HG03175 (cell line): ENCODE data around the gene SHD.
A peak's percentile ranks its signal among the peaks of the same experiment; 100 is the strongest.
"Not testable (repeated sequence)": the region's sequence is repeated elsewhere in the genome, so short reads cannot be mapped to it uniquely, and the experiment has no call there.

Experiments used
- ATAC-seq: cut with Tn5 transposase; IDR thresholded peaks from one replicate; pipeline ENCODE4 v1.9.1; 2021; ENCODE audit warnings: mild to moderate bottlenecking, moderate library complexity; ENCODE audit not compliant: unreplicated experiment

Gene SHD, protein sequence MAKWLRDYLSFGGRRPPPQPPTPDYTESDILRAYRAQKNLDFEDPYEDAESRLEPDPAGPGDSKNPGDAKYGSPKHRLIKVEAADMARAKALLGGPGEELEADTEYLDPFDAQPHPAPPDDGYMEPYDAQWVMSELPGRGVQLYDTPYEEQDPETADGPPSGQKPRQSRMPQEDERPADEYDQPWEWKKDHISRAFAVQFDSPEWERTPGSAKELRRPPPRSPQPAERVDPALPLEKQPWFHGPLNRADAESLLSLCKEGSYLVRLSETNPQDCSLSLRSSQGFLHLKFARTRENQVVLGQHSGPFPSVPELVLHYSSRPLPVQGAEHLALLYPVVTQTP

DNA sequence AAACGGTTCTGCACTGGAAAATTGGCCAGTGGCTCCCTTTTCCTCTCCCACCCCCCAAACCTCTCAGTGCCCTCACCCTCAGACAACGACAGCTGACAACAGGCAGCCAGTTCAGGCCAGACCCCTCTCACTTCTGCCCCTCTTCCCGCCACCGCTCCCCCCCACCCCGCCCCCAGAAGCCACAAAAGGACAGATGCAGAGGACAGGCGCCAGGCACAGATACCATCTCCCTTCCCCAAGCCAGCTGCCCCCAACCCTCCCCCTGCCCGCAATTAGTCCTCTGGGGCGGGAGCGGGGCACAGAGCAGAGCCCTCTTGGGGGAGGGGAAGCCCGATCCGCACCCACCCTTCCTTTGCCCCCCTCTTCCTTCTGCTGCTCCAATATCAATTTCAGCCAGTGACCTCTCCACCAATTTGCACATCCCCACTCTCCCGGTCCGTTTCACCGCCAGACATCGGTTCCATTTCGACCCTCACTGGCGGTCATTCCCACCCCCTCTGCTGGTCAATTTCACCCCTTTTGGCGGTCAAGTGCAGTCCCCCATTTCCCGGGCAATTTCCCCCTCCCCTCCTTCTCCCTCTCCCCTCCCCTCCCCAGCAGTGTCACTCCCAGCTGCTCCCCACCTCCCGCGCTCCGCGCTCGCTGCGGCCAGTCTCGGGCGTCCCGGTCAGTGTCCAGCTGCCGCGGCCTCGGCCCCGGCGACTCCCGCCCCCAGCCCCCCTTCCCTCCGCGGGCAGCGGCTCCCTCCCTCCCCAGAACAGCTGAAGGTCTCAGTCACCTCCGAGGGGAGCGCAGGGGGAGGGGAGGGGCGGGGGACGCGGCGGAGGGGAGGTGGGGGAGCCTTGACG is at the start of gene SHD:
SHD (plus strand) TSS at position 848 of the 848 bp plus-strand sequence. CDS start 798 bp downstream, outside the sequence.
- no peak for ATAC-seq

DNA sequence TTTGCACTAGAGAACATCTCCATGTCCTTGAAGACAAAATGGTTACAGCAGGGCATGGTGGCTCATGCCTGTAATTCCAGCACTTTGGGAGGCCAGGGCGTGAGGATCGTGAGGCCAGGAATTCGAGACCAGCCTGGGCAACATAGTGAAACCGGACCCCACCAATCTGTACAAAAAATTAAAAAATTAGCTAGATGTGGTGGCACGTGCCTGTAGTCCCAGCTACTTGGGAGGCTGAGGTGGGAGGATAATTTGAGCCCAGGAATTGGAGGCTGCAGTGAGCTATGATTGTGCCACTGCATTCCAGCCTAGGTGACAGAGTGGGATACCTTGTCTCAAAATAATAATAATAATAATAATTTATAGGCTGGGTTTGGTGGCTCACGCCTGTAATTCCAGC is 48.8 kb upstream of the SHD start:
- ATAC-seq, result not testable (repeated sequence)

DNA sequence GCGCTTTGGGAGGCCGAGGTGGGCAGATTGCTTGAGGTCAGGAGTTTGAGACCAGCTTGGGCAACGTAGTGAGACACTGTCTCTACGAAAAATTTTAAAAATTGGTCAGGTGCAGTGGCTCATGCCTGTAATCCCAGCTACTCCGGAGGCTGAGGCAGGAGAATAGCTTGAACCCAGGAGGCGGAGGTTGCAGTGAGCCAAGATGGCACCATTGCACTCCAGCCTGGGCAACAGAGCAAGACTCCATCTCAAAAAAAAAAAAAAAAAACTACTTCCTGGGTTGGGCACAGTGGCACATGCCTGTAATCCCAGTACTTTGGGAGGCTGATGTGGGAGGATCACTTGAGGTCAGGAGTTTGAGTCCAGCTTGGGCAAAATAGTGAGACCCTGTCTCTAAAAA is 47.5 kb upstream of the SHD start:
- not testable (repeated sequence) for ATAC-seq

DNA sequence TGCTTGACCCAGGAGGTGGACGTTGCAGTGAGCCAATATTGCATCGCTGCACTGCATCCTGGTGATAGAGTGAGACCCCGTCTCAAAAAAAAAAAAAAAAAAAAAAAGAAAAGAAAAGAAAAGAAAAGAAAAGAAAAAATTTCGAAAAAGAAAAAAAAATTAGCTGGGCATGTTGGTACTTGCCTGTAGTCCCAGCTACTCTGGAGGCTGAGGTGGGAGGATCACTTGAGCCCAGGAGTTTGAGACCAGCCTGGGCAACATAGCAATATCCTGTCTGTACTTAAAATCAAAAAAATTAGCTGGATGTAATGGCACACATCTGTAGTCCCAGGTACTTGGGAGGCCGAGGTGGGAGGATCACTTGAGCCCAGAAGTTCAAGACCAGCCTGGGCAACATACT is 46.9 kb upstream of the SHD start:
- ATAC-seq, result not testable (repeated sequence)

DNA sequence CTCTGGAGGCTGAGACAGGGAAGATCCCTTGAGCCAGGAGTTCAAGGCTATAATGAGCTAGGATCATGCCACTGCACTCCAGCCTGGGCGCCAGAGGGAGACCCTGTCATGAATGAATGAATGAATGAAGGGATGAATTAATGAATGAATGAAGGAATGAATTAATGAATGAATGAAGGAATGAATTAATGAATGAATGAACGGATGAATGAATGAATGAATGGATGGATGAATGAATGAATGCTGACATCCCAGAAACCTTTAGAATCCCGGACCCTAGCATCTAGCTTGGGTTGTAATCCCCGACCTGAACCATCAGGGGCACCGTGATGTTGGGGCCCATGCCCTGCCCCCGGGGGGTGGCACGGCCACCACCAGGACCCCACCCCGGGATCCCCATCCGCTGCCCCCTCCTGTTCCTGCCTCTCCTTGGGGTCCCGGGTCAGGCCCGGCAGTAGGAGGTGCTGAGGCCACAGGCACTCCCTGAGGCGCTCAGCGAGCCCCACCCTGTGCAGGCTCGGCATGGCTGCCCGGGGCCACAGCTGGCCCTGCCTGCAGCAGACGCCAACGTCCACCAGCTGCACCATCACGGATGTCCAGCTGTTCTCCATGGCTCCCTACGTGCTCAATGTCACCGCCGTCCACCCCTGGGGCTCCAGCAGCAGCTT is 46.3 kb upstream of the SHD start:
- ATAC-seq, result no peak

DNA sequence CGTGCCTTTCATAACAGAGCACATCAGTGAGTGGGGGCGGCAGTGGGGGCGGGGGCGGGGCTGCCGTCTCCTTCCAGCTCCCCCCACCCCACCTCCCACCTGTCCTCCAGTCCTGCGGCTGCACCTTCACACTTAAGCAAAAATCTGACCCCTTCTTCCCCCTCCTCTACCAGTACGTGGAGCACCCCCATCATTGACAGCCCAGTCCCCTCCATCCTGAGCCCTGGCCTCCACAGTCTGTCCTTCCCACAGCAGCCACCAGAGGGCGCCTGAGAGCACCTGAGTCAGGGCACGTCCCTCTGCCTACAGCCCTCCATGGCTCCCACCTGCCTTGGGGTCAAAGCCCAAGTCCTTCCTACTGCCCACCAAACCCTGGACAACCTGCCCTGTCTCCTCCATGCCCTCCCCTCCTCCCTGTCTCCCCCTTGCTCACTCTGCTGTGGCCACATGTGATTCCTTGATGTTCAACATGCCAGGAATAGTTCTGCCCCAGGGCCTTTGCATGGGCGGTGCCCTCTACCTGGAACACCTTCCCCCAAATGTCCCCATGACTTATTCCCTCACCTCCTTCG is 45.7 kb upstream of the SHD start:
- no peak for ATAC-seq

DNA sequence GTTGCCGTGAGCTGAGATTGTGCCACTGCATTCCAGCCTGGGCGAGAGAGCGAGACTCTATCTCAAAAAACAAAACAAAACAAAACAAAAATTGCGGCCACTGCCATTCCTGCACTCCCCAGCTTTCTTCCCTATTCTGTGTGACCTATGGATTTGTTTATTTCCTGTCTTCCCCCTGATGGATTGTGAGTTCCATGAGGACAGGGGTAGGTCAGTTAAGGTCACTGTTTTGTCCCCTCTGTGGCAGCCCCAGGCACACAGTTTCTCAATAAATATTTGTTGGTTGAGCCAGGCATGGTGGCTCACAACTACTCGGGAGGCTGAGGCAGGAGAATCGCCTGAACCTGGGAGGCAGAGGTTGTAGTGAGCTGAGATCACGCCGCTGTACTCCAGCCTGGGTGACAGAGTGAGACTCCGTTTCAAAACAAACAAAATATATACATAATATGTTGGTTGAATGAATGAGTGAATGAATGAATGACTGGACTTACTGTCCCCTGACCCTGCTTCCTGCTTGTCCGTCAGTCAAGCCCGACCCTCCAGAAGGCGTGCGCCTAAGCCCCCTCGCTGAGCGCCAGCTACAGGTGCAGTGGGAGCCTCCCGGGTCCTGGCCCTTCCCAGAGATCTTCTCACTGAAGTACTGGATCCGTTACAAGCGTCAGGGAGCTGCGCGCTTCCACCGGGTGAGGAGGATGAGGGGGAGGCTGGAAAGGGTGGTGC is 44.8 kb upstream of the SHD start:
- no peak for ATAC-seq

DNA sequence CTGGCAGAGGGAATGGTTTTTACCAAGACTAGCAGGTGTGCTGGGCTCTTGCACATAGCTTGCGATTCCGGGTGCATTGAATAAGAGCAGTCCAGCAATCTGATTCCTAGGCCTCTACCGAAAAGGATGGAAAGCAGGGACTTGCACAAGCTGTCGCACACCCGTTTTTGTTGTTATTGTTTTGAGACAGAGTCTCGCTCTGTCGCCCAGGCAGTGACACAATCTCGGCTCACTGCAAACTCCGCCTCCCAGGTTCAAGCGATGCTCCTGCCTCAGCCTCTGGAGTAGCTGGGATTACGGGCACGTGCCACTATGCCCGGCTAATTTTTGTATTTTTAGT is 44.2 kb upstream of the SHD start:
- ATAC-seq, result no peak

DNA sequence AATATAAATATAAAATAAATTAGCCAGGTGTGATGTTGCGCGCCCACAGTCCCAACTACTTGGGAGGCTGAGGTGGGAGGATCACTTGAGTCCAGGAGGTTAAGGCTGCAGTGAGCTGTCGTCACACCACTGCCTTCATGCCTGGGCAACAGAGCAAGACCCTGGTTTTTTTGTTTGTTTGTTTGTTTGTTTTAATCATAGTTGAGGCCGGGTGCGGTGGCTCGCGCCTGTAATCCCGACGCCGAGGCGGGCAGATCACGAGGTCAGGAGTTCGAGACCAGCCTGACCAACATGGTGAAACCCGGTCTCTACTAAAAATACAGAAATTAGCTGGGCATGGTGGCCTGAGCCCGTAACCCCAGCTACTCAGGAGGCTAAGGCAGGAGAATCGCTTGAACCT is 41.6 kb upstream of the SHD start:
- ATAC-seq, result not testable (repeated sequence)

DNA sequence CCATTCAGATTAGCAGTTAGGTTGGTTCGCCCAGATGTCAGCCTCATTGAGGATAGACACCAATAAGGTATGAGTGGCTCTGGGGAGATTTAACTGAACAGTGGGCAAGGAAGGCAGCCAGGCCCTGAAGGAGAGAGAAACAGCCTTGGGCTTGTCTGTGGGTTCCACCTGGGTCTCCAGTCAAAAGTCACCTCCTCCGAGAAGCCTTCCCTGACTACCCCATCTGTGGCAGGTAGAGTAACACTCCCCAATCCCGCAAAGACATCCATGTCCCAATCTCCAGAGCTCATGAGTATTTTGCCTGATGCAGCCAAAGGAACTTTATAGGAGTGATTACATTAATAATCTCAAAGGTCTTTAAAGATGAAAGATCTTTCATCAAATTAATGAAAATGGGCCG is 40.2 kb upstream of the SHD start:
- no peak for ATAC-seq

DNA sequence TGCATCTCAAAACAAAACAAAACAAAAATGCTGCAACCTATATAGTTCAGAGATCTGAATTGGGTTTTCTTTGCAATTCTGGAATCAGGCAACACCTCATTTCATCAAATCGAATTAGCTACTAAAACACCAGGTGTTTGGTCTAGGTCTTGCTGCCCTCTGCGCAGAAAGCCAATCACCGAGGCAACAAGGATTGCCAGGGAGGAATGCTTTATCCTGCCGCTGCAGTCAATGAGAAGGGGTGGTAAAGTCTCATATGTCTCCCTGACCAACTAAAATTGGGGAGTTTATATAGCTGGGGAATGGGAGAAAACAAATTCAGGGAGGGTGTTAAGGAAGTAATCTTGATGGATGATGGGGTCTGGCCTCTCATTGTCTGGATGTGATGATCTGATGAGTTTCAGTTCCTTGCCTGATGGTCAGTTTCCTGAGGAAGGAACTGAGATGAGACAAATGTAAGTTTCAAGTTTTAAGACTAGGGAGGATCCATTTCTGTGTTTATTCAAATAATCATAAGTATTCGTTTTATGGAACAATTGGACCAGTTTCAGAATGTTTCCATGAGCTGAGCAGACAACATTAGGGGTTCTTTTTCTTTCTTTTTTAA is 37.1 kb upstream of the SHD start:
- ATAC-seq, result no peak

DNA sequence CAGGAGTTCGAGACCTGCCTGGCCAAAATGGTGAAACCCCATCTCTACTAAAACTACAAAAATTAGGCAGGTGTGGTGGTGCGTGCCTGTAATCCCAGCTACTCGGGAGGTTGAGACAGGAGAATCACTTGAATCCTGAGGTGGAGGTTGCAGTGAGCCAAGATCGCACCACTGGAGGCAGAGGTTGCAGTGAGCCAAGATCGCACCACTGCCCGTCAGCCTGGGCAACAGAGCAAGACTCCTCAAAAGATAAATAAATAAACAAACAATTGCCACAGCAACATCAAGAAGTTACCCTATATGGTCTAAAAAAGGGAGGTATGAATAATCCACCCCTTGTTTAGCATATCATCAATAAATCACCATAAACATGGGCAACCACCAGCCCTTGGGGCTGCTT is 33.1 kb upstream of the SHD start:
- not testable (repeated sequence) for ATAC-seq

DNA sequence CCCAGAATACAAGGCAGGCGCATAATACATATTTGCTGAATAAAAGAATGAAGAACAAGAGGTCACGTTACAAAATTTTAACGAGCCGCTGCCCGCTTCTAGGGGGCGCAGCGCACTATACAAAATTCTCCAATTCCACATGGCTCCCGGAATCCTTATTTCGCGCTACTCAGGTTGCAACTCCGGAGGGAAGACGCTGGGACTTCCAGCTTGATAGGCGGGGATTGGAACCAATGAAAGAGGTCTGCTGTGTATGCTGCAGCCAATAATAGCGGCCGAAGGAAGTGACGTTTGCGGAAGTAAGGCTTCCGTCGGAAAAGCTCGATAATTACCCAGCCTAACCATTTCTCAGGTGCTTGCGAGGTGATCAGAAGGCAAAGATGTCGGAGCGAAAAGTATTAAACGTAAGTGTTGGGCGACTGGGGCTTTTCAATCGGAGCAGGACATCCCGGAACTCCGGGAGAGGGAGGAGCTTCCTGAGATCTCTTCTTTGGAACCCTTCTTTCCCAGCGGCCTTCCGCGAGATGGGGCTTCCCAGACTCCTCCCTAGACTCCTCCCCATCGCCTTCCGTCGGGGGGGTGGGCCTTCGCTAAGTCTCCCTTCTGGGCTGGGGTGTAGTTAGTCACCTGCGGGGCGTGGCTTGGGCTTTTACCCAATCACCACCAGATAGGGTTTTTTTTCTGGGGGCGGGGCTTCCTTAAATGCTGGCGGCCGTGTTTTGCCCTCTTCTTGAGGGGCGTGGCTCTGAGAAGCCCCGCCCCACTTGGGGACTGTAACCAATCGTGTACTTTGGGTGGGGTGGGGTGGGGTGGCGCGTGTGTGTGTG is 32.1 kb upstream of the SHD start, which contains the start of gene YJU2:
YJU2 (plus strand) TSS at position 314 of the 827 bp plus-strand sequence; CDS start at position 381, 67 bp downstream.
- ATAC-seq, result peak; percentile 88

DNA sequence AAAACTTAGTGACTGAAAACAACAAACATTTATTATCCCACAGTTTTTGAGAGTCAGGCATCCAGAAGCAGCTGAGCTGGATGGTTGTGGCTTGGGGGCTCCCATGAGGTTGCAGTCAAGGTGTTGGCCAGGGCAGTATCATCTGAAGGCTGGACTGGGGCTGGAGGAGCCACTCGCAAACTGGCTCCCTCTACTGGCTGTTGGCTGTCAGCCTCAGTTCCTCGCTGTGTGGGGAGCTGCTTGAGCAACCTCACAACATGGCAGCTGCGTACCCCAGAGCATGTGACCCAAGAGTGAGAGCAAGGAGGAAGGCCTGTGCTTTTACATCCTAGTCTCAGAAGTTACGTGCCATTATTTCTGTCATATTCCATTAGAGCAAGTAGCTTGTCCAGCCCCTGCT is 22.5 kb upstream of the SHD start:
- ATAC-seq, result no peak

DNA sequence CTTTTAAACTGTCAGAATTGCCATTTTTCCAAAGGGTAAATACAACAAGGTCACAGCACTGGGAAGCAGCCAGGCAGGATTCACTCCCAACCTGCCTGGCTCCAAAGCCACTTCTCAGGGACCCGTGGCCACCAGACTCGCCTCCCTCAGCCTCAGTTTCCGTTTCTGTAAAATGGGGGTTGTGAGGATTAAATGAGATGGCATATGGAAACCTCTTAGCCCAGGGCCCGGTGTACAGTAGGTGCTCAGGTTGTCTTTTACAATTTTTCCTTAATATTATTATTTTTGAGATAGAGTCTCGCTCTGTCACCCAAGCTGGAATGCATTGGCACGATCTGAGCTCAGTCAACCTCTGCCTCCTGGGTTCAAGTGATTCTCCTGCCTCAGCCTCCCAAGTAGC is 22.0 kb upstream of the SHD start:
- no peak for ATAC-seq

DNA sequence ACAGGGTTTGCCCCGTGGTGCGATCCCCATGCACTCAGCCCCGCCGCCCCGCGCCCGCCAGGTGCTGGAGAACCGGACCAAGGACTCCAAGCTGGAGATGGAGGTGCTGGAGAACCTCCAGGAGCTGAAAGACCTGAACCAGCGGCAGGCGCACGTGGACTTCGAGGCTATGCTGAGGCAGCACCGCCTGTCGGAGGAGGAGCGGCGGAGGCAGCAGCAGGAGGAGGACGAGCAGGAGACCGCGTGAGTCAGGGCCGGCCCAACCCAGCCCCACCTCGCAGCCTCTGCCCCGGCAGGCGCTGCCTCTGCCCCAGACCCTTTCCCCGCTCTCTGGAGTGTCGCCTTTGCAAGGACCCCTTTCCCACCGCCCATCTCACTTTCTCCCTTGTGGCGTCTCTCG is 20.9 kb upstream of the SHD start:
- no peak for ATAC-seq

DNA sequence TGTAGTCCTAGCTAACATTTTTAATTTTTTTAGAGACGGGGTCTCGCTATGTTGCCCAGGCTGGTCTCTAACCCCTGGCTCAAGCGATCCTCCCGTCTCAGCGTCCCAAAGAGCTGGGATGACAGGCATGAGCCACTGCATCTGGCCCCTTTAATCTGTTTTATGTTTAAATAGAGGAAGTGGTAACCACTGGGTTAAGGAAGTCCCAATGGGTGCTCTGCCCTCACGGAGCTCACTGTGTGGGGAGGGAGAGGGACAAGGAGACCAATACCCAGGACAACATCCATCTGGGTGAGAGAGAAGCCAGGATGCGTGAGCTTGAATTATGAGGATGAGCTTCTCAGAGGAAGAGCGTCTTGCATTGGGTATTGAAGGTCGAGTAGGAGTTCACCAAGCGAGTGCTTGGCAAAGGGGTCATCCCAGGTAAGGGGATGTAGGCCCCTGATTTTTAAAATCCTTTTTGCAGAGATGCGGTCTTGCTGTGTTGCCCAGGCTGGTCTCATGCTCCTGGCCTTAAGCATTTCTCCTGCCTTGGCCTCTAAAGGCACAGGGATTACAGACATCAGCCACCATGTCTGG is 18.4 kb upstream of the SHD start:
- ATAC-seq, result no peak

DNA sequence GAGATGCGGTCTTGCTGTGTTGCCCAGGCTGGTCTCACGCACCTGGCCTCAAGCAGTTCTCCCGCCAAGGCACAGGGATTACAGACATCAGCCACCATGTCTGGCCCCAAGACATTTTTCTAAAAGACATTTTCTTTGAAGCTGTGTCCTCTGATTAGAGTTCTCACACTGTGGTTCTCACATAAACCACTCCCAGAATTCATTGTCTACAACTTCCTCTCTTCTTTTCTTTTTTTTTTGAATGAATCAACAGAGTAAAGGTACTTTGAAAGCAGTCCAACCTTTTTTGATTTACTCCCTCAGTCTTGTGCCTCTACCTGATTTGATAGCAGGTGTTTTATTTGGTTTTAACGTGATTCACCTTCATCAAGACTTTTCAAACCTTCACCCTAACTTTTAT is 14.3 kb upstream of the SHD start:
- no peak for ATAC-seq
